ENCODE results near the gene N4BP2. TPM values are rescaled to one million over a fixed set of nuclear protein-coding genes. Genes with fewer than 3 reads are reported as not detected.

N4BP2 gene
- total and polyA plus RNA-seq, 2 of the 8 experiments (the other 6 are each of a cell fraction or from before 2014, with no cell fraction given) = 4.4 to 44.7 TPM

GRCh38 chr4:40043786-40044185 lies 12.9 kb upstream of the N4BP2 start:
- Histone ChIP-seq H4K8ac (ENCODE audit: extremely low read depth, insufficient read depth, low read length) (no peak overlapping the region; the same call in 1 of the 2 replicates), H2BK12ac (ENCODE audit: low read depth, low read length) (no peak overlapping the region), H2BK5ac (ENCODE audit: low read depth, low read length) (no peak overlapping the region), H3K79me1 (ENCODE audit: low read depth, low read length) (no peaks in the 10 kb centered on the region), H4K20me1 (replicated peaks in 1 of 2; ENCODE audit: control insufficient read depth in 1 of 2, insufficient read depth in 2 of 2, low read length in 2 of 2) (no peaks in the 10 kb centered on the region), H3K4me1 (replicated peaks in 1 of 4; ENCODE audit: control insufficient read depth in 3 of 4, insufficient read depth in 4 of 4, low read length in 3 of 4) (no peaks in the 10 kb centered on the region), H3K14ac (ENCODE audit: insufficient read length) (no peak overlapping the region), H4K91ac (replicated peaks; ENCODE audit: insufficient read length, low read length) (no peak overlapping the region), H2AK5ac (ENCODE audit: low read depth, low read length) (no peak overlapping the region), H3K27ac (ENCODE audit: low read depth, low read length) (no peak overlapping the region), H3K9me3 (ENCODE audit: insufficient read depth in 2 of 2, low read depth in 1 of 2, low read length in 1 of 2) (no peaks in the 10 kb centered on the region), H3K4me2 (ENCODE audit: insufficient read depth in 1 of 2, low read depth in 2 of 2, low read length in 2 of 2) (no peak overlapping the region), H3K36me3 (ENCODE audit: control insufficient read depth in 2 of 4, insufficient read depth in 4 of 4, low read length in 3 of 4) (no peaks in the 10 kb centered on the region), H3K27me3 (replicated peaks in 1 of 4; ENCODE audit: control insufficient read depth in 3 of 4, extremely low read depth in 1 of 4, insufficient read depth in 3 of 4, low read length in 3 of 4) (no peaks in the 10 kb centered on the region), H2AFZ (ENCODE audit: low read length) (no peak overlapping the region), H4K5ac (ENCODE audit: insufficient read length, low read depth, low read length) (no peak overlapping the region), H2BK15ac (ENCODE audit: low read length) (no peak overlapping the region), H3K23me2 (ENCODE audit: low read depth, low read length) (no peaks in the 10 kb centered on the region), H3K18ac (ENCODE audit: extremely low read depth, low read length) (no peak overlapping the region), H3K4ac (replicated peaks; ENCODE audit: insufficient read length, low read depth, low read length) (no peak overlapping the region), H3K79me2 (ENCODE audit: control insufficient read depth in 1 of 2, insufficient read depth in 2 of 2, low read length in 2 of 2) (no peaks in the 10 kb centered on the region), H3K9ac (replicated peaks in 1 of 4; ENCODE audit: extremely low read depth in 1 of 4, low read depth in 3 of 4, low read length in 3 of 4) (no peak overlapping the region), H3K23ac (ENCODE audit: insufficient read length) (no peak overlapping the region), H2BK20ac (ENCODE audit: low read length) (no peak overlapping the region), H2BK120ac (replicated peaks; ENCODE audit: low read depth, low read length) (no peak overlapping the region), H3K56ac (replicated peaks; ENCODE audit: insufficient read length, low read depth, low read length) (no peak overlapping the region), H3K4me3 (ENCODE audit: extremely low read depth in 1 of 4, insufficient read depth in 2 of 4, low read depth in 3 of 4, low read length in 4 of 4) (no peak overlapping the region)
- FAIRE-seq = no peak
- WGBS, 2 experiments (ENCODE audit: extremely low coverage in 1 of 2, insufficient coverage in 1 of 2, insufficient read length in 1 of 2, insufficient replicate concordance in 2 of 2, low coverage in 1 of 2, low lambda C conversion rate in 2 of 2, missing lambda C conversion rate in 1 of 2) = 96% methylated on average over 16 of the region's 24 CpGs; no CpG with 5 or more reads in 1 of the 2 experiments
- no peak for DNase-seq (ENCODE audit: low read depth in 1 of 2, low spot score in 2 of 2)
- ChIA-PET POLR2A (ENCODE audit: partially characterized antibody) (interaction anchor here (0.5 to 5.2 kb wide), 2 partner anchors 12 to 741 kb away, joined by 3 to 29 read pairs; partner anchors contain the start of gene N4BP2), CTCF (ENCODE audit: partially characterized antibody) (interaction anchor here (1.0 to 1.2 kb wide), 2 partner anchors 12 to 25 kb away, joined by 3 to 4 read pairs; no protein-coding TSS in a partner anchor)
- TF ChIP-seq RBBP5 (IDR thresholded peaks at IDR 0.05; ENCODE audit: borderline replicate concordance, low read depth, low read length) = no peak
- TF ChIP-seq USF2 (IDR thresholded peaks at IDR 0.05; ENCODE audit: low read length) = no peak
- no peak for TF ChIP-seq KDM5A (IDR thresholded peaks at IDR 0.05; ENCODE audit: low read length)
- no peak for TF ChIP-seq ASH2L (IDR thresholded peaks at IDR 0.05; ENCODE audit: low read length)
- TF ChIP-seq KDM4A (IDR thresholded peaks at IDR 0.05; ENCODE audit: low read depth, low read length, severe bottlenecking) = no peak
- TF ChIP-seq CREB1 (IDR thresholded peaks at IDR 0.05) = no peak
- no peak for TF ChIP-seq EZH2 (IDR thresholded peaks at IDR 0.05; ENCODE audit: low read depth, low read length, severe bottlenecking)
- no peak for TF ChIP-seq MAX (IDR thresholded peaks at IDR 0.05)
- no peak for TF ChIP-seq NANOG (IDR thresholded peaks at IDR 0.05; ENCODE audit: insufficient read depth, low read depth, low read length, poor library complexity, severe bottlenecking)
- TF ChIP-seq CTCF (IDR thresholded peaks at IDR 0.05; ENCODE audit: control extremely low read depth in 1 of 3, insufficient read depth in 1 of 3, low read depth in 1 of 3, low read length in 3 of 3) = no peak
